ENCODE data around the gene TTC9.
"Not testable (repeated sequence)": the region's sequence is repeated elsewhere in the genome, so short reads cannot be mapped to it uniquely, and the experiment has no call there.

TTC9 gene

GRCh38 chr14:70685474-70686197 is 43.9 kb downstream of the TTC9 start:
- DNase-seq: no peak

DNA sequence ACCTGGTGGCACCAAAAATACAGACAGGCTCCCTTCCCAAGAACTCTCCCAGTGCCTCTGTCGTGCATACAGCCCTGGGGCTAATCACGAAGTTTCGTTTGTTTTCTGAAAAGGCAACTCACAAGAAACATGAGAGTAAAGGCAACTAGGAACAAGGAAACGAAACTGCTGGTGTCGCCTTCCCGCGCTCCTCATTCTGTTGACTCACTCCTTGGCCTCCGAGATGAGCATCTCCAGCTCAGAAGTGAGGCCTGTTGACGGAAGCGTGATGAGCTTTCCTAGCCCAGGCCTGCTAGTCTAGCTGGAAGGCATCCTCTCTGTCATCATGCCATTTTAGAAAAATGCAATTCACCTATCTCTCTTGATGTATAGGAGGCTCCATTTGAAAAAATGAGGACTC is 50.5 kb downstream of the TTC9 start:
- DNase-seq: no peak

DNA sequence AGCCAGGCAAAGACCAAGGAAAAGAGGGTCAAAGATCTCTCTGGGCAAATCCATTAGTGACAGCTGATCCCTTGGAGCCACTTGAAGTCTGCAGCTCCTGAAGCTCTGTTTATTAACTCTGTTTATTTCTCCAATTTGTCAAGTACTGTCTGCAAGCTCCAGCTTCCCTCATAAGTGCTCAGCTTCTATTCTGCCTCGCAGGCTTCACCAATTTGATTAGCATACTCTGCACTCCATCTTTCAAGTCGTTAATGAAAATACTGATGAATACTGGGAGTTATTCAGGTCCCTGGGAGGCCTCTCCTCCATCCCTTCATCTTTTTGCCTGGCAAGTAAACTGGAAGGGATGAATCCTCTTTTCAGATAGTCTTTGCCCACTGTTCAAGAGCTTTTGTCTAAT is 54.3 kb downstream of the TTC9 start:
- DNase-seq: no peak

DNA sequence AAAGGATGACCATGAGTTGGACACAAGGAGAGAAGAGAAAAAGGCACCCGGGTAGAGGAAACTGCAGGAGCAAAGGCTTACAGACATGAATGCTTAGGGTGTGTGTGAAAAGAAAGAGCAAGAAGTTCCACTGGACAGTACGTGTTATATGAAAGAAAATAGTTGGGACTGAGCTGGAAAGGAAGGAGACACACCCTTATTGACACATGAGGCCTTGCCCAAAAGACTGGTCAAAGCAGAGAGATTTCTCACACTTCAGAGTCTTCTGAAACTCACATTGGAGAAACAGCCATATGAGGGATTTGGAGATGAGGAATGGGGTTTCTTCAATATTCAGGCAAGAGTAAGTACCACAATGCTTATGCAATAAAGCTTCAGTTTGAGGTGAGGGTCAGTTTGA is 56.0 kb downstream of the TTC9 start:
- DNase-seq: no peak

DNA sequence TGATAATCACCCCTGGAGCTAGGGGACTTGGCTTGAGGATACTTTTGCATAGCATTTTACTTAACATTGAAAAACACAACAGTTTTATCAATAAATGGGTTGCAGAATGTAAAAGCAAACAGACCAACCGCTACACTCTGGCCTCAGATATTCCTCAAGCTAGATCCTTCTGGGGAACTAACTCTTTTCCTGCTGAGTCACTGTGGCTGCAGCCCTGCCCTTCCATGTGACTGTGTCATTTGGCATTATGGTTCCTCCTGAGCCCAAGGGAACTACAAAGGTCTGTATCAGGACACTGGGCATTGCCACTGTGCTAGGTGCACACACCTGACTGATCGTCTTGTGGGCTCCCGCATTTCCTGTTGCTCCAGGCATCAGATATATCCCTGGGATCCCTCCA is 56.6 kb downstream of the TTC9 start:
- peak; percentile 32 to 42 for DNase-seq

DNA sequence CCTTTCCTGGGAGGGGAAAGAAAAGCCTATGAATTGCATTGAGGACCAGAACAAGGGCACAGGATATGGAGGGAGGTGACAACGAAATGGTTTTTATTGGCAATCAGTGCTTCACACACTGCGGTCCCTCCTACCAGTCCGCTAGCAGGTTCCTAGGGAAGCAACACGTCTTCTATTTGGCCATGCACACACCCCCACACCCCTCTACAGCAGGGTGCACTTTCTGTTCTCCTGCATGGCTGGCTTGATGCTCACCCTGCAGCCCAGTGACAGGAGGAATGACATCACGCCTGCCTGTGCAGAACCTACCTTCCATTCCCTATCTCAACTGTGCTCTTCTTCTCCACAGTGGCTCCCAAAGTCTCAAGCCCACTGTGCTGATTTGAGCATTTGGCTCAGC is 57.9 kb downstream of the TTC9 start:
- DNase-seq: no peak

GRCh38 chr14:70700955-70701585 is 59.4 kb downstream of the TTC9 start:
- no peak for DNase-seq

DNA sequence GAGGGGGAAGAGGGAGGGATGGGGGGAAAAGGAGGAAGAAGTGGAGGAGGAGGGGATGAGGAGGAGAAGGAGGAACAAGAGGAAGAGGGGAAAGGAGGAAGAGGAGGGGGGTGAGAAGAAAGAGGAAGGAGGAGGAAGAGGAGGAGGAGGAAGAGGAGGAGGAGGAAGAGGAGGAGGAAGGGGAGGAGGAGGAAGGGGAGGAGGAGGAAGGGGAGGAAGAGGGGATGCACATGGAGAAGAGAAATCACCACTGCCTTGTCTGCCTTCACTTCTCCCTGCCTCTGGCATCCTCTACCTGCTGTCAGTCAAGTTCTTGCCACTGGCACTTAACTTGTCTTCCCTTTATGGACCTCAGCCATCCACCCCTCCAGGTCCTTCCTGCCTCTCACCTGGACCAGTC is 59.9 kb downstream of the TTC9 start:
- DNase-seq: no peak

DNA sequence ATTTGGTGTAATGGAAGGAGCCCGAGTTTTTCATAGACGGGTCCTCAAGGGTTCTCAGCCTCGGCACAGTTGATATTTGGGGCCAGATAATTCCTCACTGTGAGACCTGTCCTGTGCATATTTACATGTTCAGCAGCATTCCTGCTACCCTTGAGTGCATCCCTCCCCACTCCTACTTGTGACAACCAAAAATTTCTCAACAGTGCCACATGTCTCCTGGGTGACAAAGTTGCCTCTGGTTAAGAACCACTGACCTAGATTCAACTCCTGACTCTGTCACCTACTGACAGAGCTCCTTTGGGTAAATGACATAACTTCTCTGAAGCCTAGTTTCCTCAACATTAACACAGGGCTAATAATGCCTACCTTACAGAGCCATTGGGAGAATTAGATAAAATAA is 60.4 kb downstream of the TTC9 start:
- DNase-seq: no peak

GRCh38 chr14:70703621-70704168 is 62.0 kb downstream of the TTC9 start:
- DNase-seq: not testable (repeated sequence)

GRCh38 chr14:70704960-70705359 is 63.2 kb downstream of the TTC9 start:
- DNase-seq: no peak

GRCh38 chr14:70706177-70706576 is 64.5 kb downstream of the TTC9 start:
- no peak for DNase-seq

GRCh38 chr14:70707138-70708038 is 65.7 kb downstream of the TTC9 start:
- peak; percentile 12 to 36 for DNase-seq

GRCh38 chr14:70708717-70709570 is 67.2 kb downstream of the TTC9 start:
- no peak for DNase-seq

- DNase-seq: no peak
These were observed 68.1 kb downstream of the TTC9 start for GRCh38 chr14:70709726-70710382.

DNA sequence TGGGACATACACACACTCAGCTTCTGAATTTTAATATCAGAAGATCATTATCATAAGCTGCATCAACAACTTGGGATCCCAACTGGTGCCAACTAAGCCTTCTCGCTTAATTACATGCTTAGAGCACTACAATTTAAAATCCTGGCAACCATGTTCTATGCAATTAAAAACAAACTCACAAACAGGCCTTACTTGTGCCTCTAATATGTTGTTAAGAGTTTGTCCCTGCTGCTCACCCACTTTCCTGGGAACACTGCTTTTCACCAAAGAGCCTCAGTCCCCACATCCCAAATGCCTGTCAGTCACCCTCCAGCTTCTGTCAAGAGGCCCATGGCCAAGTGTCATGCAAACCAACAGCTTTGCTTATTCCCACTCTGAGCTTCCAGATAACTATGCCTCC is 69.7 kb downstream of the TTC9 start:
- no peak for DNase-seq

DNA sequence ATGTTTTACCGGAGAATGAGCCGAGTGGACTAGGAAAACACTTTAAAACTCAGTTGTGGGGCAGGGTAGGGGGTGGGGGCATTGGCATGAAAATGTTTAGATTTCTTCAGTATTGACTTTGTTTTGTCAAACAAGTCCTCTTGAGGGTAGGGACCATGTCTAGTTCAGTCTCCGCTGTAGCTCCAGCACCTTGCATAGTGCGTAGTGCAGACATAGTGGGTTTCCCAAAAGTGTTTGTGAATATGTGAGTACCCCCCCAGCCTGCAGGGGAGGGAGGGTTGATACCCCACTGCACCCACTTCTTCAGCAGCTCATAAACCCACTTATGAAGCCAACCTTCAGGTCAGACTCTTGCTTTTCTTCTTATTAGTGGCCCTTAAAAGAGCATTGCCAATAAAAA is 71.4 kb downstream of the TTC9 start:
- DNase-seq: no peak

GRCh38 chr14:70713511-70713916 is 71.8 kb downstream of the TTC9 start:
- no peak for DNase-seq

GRCh38 chr14:70714055-70714550 is 72.4 kb downstream of the TTC9 start:
- peak; percentile 40 to 54 for DNase-seq

- no peak for DNase-seq
These were observed 74.8 kb downstream of the TTC9 start for GRCh38 chr14:70716483-70716882.

GRCh38 chr14:70716958-70717357 is 75.2 kb downstream of the TTC9 start:
- DNase-seq: no peak

Measured in Kasumi-1 (cell line).